C4-2B (cell line): ENCODE measurements around the gene CRYGN.

Experiments
- H3K27ac ChIP-seq: fragments of 450-650 bp; 2 replicates; pipeline ENCODE4 v1.5.1; 2017
- ZFX ChIP-seq: fragments of 450-650 bp; IDR thresholded peaks from 2 replicates; pipeline ENCODE4 v1.6.1; 2017
- TF ChIP-seq, protein P1 (sequence below): fragments of 450-650 bp; conservative IDR thresholded peaks from 2 replicates; pipeline ENCODE4 v1.5.1; 2017; ENCODE audit warnings: mild to moderate bottlenecking

CRYGN gene

GRCh38 chr7:151396328-151396970, 43.5 kb downstream of the CRYGN start:
- no peak for TF ChIP-seq ZFX
- TF ChIP-seq, protein P1, sequence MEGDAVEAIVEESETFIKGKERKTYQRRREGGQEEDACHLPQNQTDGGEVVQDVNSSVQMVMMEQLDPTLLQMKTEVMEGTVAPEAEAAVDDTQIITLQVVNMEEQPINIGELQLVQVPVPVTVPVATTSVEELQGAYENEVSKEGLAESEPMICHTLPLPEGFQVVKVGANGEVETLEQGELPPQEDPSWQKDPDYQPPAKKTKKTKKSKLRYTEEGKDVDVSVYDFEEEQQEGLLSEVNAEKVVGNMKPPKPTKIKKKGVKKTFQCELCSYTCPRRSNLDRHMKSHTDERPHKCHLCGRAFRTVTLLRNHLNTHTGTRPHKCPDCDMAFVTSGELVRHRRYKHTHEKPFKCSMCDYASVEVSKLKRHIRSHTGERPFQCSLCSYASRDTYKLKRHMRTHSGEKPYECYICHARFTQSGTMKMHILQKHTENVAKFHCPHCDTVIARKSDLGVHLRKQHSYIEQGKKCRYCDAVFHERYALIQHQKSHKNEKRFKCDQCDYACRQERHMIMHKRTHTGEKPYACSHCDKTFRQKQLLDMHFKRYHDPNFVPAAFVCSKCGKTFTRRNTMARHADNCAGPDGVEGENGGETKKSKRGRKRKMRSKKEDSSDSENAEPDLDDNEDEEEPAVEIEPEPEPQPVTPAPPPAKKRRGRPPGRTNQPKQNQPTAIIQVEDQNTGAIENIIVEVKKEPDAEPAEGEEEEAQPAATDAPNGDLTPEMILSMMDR = no peak
- no peak overlapping the region for H3K27ac ChIP-seq

DNA sequence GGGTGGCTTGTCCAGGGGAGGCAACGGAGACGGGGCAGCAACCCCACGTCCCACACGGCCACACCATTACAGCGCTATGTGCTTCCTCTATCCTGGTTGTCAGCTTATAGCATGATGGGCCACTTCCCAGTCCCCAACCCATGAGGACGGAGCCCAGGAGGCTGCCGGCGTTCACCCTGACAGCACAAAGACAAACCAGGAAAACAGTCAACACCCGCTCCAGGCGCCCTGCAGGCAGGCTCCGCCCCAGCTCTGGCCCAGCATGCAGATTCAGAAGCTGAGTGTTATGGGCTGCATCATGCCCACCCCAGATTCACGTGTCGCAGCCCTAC, 44.9 kb downstream of the CRYGN start:
- no peak for TF ChIP-seq ZFX
- TF ChIP-seq, protein P1 = no peak

DNA sequence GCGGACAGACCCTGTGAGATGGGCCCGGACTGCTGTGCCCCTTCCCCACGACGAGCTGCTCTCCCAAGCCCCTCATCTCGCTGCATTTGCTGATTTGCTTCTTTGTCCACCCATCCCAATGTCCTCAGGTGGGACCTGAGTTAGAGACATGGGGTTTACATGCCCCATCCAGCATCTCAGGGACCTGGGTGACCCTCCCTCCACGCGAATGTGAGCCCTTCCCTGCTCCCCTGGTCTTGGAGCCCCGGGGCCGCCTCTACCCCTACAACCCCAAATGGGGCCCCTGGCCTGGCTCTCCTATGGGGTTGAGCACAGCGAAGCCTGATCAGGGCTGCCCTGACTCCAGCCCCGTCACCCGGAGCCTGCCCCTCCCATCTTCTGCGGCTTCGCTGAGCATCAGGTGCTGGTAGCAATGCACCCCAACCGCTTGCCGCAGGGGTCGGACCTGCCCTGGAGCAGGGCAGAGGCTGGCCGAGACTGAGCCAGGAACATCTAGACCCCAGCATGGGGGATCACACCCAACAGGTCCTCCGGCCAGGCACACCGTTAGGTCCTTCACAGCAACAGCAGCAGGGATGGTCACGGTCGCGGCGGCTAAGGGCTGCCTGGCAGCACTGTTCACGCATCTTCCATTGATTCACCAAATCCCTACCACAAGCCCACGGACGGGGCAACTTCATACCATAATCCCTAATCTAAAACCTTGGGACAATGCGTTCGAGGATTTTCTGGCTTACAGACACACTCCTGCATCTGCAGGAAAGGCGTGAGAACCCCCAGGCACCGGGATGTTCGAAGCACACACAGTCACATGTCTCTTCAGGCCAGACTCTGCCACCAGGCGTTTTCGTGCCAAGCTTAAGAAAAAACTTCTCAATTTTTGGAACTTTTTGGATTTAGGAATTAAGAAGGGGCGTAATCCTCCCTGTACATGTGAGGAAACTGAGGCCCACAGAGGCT, 45.6 kb downstream of the CRYGN start:
- TF ChIP-seq ZFX = no peak
- TF ChIP-seq, protein P1 = no peak
- no peak overlapping the region for H3K27ac ChIP-seq

More for the DNA sequence above, 44.9 kb downstream of the CRYGN start:
- H3K27ac ChIP-seq = no peak overlapping the region

DNA sequence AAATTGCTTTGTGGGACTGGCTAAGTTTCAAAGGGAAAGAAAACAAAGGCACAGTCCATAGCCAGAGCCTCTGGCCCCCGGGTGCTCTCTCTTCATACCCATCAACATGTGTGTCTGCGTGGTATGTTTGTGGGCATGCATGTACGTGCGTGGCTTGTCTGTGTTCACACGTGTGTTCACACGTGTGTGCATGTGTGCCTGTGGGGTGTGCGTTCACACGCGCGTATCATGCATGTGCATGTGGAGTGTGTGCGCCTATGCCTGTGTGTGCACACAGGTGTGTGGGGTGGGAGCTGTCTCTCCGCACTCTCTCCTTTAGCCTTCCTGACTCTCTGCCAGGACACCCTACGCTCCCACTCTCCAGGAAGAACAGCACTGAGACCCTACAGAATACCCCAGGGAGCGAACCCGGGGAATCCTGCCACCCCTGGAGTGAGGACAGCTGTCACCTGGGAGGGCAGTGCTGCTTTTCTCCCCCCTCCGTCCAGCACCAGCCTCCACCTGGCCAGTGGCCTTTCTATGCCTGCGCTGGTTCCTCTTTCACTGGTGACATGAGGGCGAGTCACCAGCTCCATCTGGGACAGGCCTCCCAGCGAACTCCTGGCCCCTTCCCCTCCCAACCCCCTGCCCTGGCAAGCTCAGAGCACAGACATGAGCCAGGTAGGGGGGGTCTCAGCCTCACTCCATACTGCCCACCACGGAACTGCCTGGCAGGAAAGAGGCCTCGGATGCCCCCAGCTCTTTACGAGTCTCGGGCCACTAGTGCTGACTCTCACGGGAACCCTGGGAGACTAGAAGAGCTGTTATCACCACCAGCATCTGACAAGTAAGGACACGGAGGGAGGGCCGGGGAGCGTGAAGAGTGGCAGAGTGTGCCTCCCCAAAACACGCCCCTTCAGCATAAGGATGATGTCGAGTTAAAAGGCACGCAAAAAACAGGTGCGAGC, 46.6 kb downstream of the CRYGN start:
- TF ChIP-seq, protein P1 = no peak
- TF ChIP-seq ZFX = no peak
- no peak overlapping the region for H3K27ac ChIP-seq

- no peak for TF ChIP-seq ZFX
- TF ChIP-seq, protein P1 = no peak
Measured at GRCh38 chr7:151392426-151392825, 47.5 kb downstream of the CRYGN start.

DNA sequence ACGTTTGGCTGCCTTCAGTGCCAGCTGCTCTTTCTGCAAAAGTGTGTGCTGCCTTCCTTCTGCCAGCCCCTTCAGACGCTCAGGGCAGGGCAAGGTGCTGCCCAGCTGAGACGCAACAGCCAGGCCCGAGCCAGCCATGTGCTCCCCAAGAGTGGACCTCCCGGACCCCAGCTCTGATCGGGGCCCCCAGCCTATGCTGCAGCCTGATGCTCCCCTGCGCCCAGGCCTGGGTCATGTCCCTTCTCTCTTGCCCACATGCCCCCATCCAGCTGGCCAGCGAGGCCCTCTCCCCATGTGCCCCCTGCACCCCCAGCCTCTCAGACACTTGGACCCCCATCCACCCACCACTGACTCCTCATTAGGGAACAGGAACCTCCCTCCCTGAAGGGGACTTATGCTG, 47.9 kb downstream of the CRYGN start:
- H3K27ac ChIP-seq = no peak overlapping the region
- TF ChIP-seq, protein P1 = no peak
- TF ChIP-seq ZFX = no peak

More at GRCh38 chr7:151392426-151392825, 47.5 kb downstream of the CRYGN start:
- H3K27ac ChIP-seq = no peak overlapping the region
